Endothelial cell of umbilical vein (primary cell): ENCODE data around the gene CSNK1G1. TPM values are rescaled to one million over a fixed set of nuclear protein-coding genes. Genes with fewer than 3 reads are reported as not detected.

Experiments
- BruUV-seq: library from RNA; stranded (reverse); fragments of 400-500 nt; replicated peaks from 2 replicates; lab custom pipeline; 2021; lab: Mats Ljungman, UMichigan
- CTCF ChIA-PET: fragments of 300-600, 350-600 bp; sonication (Branson Sonifier 250); formaldehyde crosslinking; loops from one replicate; lab custom pipeline; 2021; ENCODE audit warnings: antibody characterized with exemption, inconsistent platforms; lab: Charles Lee
- POLR2A ChIA-PET: fragments of 300-600, 350-600 bp; sonication (Branson Sonifier 250); formaldehyde crosslinking; loops from one replicate; lab custom pipeline; 2021; ENCODE audit warnings: antibody characterized with exemption, inconsistent platforms; lab: Charles Lee
- DNase-seq: peaks from one replicate; pipeline ENCODE4 v3.0.0-alpha.2; 2011; ENCODE audit warnings: low read depth, low spot score
- FAIRE-seq: peaks from 2 replicates; lab custom pipeline; 2011; peaks lifted over from hg19 to GRCh38; lab: Jason Lieb, UNC
- H2AFZ ChIP-seq: 2 replicates; pipeline ENCODE4 v1.6.0; 2012; ENCODE audit warnings: low read depth, low read length, control low read depth, inconsistent platforms
- H3K27ac ChIP-seq: 2 replicates; pipeline ENCODE4 v1.5.1; 2011; ENCODE audit warnings: low read depth, mild to moderate bottlenecking, control low read depth, low read length, moderate library complexity; ENCODE audit not compliant: insufficient read depth
- H3K27me3 ChIP-seq, 2 experiments: 2 replicates each; pipeline versions ENCODE4 v1.6.0 to v1.6.1; 2011; ENCODE audit warnings: low read length in 2 of 2, mixed read lengths in 1 of 2; ENCODE audit not compliant: control insufficient read depth in 2 of 2, insufficient read depth in 2 of 2
- H3K36me3 ChIP-seq, 2 experiments: 2 replicates in 1 of 2; 3 replicates in 1 of 2; pipeline ENCODE4 v1.5.1; 2011; ENCODE audit warnings: low read length in 2 of 2, mild to moderate bottlenecking in 1 of 2, moderate library complexity in 1 of 2; ENCODE audit not compliant: control insufficient read depth in 2 of 2, insufficient read depth in 2 of 2; ENCODE audit errors: extremely low read depth in 1 of 2
- H3K4me1 ChIP-seq: 3 replicates; pipeline ENCODE4 v1.5.1; 2011; ENCODE audit warnings: mild to moderate bottlenecking, low read length; ENCODE audit not compliant: control insufficient read depth, insufficient read depth; ENCODE audit errors: extremely low read depth
- H3K4me2 ChIP-seq: 2 replicates; pipeline ENCODE4 v1.6.1; 2011; ENCODE audit warnings: low read length, control low read depth, mixed read lengths; ENCODE audit not compliant: insufficient read depth
- H3K4me3 ChIP-seq, 3 experiments: fragments of 200-600 bp in 1 of 3; sonication (generic), shearing (Covaris generic) in 1 of 3; replicated peaks in 1 of 3; 2 replicates each; pipeline ENCODE4 v1.5.1; 2011 to 2016; ENCODE audit warnings: control low read depth in 3 of 3, low read length in 3 of 3, mild to moderate bottlenecking in 2 of 3, inconsistent platforms in 1 of 3, low read depth in 1 of 3, moderate library complexity in 1 of 3; ENCODE audit not compliant: insufficient read depth in 1 of 3
- H3K79me2 ChIP-seq: 2 replicates; pipeline ENCODE4 v1.6.0; 2012; ENCODE audit warnings: low read length, inconsistent platforms; ENCODE audit not compliant: control insufficient read depth, insufficient read depth
- H3K9ac ChIP-seq: replicated peaks from 2 replicates; pipeline ENCODE3; 2011; ENCODE audit warnings: low read length, control low read depth; ENCODE audit not compliant: insufficient read depth; ENCODE audit errors: extremely low read depth
- H3K9me1 ChIP-seq: replicated peaks from 3 replicates; pipeline ENCODE4 v1.6.0; 2011; ENCODE audit warnings: mild to moderate bottlenecking, low read length; ENCODE audit not compliant: control insufficient read depth, insufficient read depth; ENCODE audit errors: extremely low read depth
- H3K9me3 ChIP-seq: replicated peaks from 2 replicates; pipeline ENCODE4 v1.5.1; 2012; ENCODE audit warnings: low read length, inconsistent platforms; ENCODE audit not compliant: control insufficient read depth, insufficient read depth
- H4K20me1 ChIP-seq: replicated peaks from 2 replicates; pipeline ENCODE3; 2011; ENCODE audit warnings: mild to moderate bottlenecking, low read length; ENCODE audit not compliant: control insufficient read depth, insufficient read depth; ENCODE audit errors: extremely low read depth
- CTCF ChIP-seq, 2 donors: IDR thresholded peaks; 1 replicate in 1 of 2; 2 replicates in 1 of 2; pipeline ENCODE4 v1.5.1; 2011; ENCODE audit warnings: low read length in 2 of 2, mild to moderate bottlenecking in 2 of 2, moderate library complexity in 2 of 2, control low read depth in 1 of 2, inconsistent platforms in 1 of 2, low read depth in 1 of 2; ENCODE audit not compliant: insufficient read depth in 1 of 2; ENCODE audit errors: extremely low read depth in 1 of 2
- EZH2 ChIP-seq: IDR thresholded peaks from 2 replicates; pipeline ENCODE4 v1.6.1; 2012; ENCODE audit warnings: borderline replicate concordance, low read depth, mild to moderate bottlenecking, moderate library complexity, low read length, inconsistent platforms; ENCODE audit not compliant: severe bottlenecking
- FOS ChIP-seq: IDR thresholded peaks from 2 replicates; pipeline ENCODE4 v1.6.1; 2011; ENCODE audit warnings: mild to moderate bottlenecking, low read length, moderate library complexity, borderline replicate concordance; ENCODE audit not compliant: insufficient read depth
- GATA2 ChIP-seq: IDR thresholded peaks from 2 replicates; pipeline ENCODE4 v1.7.0; 2011; ENCODE audit warnings: low read depth, mild to moderate bottlenecking, moderate library complexity, mixed read lengths, low read length; ENCODE audit not compliant: insufficient read length, insufficient read depth
- JUN ChIP-seq: IDR thresholded peaks from 2 replicates; pipeline ENCODE4 v1.6.1; 2011; ENCODE audit warnings: borderline replicate concordance, low read depth; ENCODE audit not compliant: insufficient read length, insufficient read depth
- MAX ChIP-seq: IDR thresholded peaks from 2 replicates; pipeline ENCODE4 v1.6.1; 2011; ENCODE audit not compliant: insufficient read depth, insufficient read length
- MYC ChIP-seq: IDR thresholded peaks from one replicate; pipeline ENCODE4 v1.6.1; 2011; ENCODE audit warnings: mild to moderate bottlenecking, low read depth, low read length
- POLR2A ChIP-seq: IDR thresholded peaks from 2 replicates; pipeline ENCODE4 v1.6.1; 2012; ENCODE audit warnings: low read depth, mild to moderate bottlenecking, control low read depth, low read length
- POLR2AphosphoS5 ChIP-seq: IDR thresholded peaks from 2 replicates; pipeline ENCODE4 v1.6.1; 2012; ENCODE audit warnings: low read depth, mild to moderate bottlenecking, control low read depth, low read length, moderate library complexity; ENCODE audit not compliant: insufficient read depth
- dilution Hi-C: fragments of 300-500 bp; cut with MboI; formaldehyde crosslinking; loops from one replicate; pipeline ENCODE4 v1.15.0; 2019; ENCODE audit warnings: low sequenced_read_pairs; ENCODE audit not compliant: extremely low pct_ligation_motif_present
- intact Hi-C: fragments of 100-400 bp; cut with micrococcal nuclease; formaldehyde crosslinking; loops from one replicate; pipeline ENCODE4 v1.10.0; 2022
- polyA plus RNA-seq, 4 experiments: library from polyadenylated mRNA; depleted of rRNA in 3 of 4; stranded (reverse) in 3 of 4; unstranded in 1 of 4; fragments of >200 nt; gene quantifications; 2 replicates each; pipeline versions ENCODE4 v1.2.1 to v1.2.3, GENCODE V29; 2011 to 2012; ENCODE audit warnings: missing spikeins in 1 of 4
- total RNA-seq: library from RNA; stranded (reverse); gene quantifications from 2 replicates; pipeline ENCODE4 v1.2.3, GENCODE V29; 2021

The CSNK1G1 gene
- total and polyA plus RNA-seq, 2 donors (not counting 3 experiments of a cell fraction or from before 2014, with no cell fraction given) = 9.0 to 31.7 TPM

- H3K9me3 ChIP-seq = no peaks in the 10 kb centered on the region
- H3K79me2 ChIP-seq = no peaks in the 10 kb centered on the region
- CTCF ChIA-PET = no interaction called here
- H4K20me1 ChIP-seq = no peaks in the 10 kb centered on the region
- H3K4me1 ChIP-seq = no peaks in the 10 kb centered on the region
- no peak overlapping the region for H3K4me3 ChIP-seq
- H3K27ac ChIP-seq = no peak overlapping the region
- intact Hi-C loops = no loop called here
- TF ChIP-seq POLR2A (no peak), MAX (no peak), JUN (no peak), GATA2 (no peak), EZH2 (no peak), FOS (no peak), MYC (no peak), CTCF (IDR thresholded peaks at IDR 0.05; ENCODE audit: extremely low read depth in 1 of 2, insufficient read depth in 1 of 2, low read depth in 1 of 2, low read length in 2 of 2) (no peak), POLR2AphosphoS5 (no peak)
- FAIRE-seq (no peak), DNase-seq (no peak)
- H3K9me1 ChIP-seq = no peaks in the 10 kb centered on the region
- dilution Hi-C loops = no loop called here
- BruUV-seq = no TSS peak
- no peaks in the 10 kb centered on the region for H3K27me3 ChIP-seq
- H3K36me3 ChIP-seq = peaks cover 15 to 21% of the 10 kb centered on the region in 2 experiments
- no peak overlapping the region for H2AFZ ChIP-seq
- H3K4me2 ChIP-seq = no peak overlapping the region
- POLR2A ChIA-PET = no interaction called here
- no peak overlapping the region for H3K9ac ChIP-seq
These were observed 44.6 kb upstream of the CSNK1G1 start for GRCh38 chr15:64400583-64400982.
